ENCODE results near the gene ELAPOR1. TPM values are rescaled to one million over a fixed set of nuclear protein-coding genes. Genes with fewer than 3 reads are reported as not detected.
A peak's percentile ranks its signal among the peaks of the same experiment; 100 is the strongest.

ELAPOR1 gene
- total and polyA plus RNA-seq, 9 of the 15 experiments (the other 6 are each of a cell fraction or from before 2014, with no cell fraction given), result 0.07 to 1.2 (median 0.18) TPM

DNA sequence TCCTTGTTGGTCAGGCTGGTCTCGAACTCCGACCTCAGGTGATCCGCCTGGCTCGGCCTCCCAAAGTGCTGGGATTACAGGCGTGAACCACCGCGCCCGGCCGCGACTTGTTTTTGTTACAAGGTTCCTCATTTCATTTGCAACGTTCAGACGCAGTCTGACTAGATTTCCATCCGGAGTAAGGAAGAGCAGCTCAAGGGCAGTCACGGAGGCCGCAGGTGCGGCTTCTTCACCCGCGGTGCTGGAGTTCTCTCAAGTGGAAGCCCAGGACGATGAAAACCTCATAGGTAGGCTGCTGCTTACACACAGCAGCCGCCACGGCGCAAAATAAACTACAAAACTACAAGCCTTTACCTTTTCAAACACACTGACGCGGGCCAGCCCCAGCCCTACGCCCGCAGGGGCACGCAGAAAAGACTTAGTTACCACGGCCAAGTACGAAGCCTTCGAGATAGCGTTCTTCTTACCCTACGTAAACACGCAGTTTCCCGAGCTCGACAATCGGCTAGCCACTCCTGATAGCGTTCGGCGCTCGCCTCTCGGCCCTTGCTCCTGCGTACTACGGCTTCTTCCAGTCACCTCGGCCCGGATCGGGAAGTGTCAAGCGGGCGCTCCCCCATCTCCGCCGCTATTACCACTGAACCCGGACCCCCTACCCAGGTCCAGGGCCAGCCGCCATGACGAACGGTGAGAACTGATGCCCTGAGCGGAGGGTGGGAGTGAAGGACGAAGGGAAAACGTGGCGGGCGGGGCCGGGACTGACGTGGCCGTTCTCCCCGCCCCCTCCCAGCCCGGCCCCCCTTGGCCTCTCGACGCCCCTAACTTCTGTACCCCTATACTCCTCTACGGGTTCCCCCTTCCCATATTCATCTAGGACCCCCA is 23.5 kb upstream of the ELAPOR1 start, which contains the start of gene TMEM167B (continued):
- TF ChIP-seq, protein P1, sequence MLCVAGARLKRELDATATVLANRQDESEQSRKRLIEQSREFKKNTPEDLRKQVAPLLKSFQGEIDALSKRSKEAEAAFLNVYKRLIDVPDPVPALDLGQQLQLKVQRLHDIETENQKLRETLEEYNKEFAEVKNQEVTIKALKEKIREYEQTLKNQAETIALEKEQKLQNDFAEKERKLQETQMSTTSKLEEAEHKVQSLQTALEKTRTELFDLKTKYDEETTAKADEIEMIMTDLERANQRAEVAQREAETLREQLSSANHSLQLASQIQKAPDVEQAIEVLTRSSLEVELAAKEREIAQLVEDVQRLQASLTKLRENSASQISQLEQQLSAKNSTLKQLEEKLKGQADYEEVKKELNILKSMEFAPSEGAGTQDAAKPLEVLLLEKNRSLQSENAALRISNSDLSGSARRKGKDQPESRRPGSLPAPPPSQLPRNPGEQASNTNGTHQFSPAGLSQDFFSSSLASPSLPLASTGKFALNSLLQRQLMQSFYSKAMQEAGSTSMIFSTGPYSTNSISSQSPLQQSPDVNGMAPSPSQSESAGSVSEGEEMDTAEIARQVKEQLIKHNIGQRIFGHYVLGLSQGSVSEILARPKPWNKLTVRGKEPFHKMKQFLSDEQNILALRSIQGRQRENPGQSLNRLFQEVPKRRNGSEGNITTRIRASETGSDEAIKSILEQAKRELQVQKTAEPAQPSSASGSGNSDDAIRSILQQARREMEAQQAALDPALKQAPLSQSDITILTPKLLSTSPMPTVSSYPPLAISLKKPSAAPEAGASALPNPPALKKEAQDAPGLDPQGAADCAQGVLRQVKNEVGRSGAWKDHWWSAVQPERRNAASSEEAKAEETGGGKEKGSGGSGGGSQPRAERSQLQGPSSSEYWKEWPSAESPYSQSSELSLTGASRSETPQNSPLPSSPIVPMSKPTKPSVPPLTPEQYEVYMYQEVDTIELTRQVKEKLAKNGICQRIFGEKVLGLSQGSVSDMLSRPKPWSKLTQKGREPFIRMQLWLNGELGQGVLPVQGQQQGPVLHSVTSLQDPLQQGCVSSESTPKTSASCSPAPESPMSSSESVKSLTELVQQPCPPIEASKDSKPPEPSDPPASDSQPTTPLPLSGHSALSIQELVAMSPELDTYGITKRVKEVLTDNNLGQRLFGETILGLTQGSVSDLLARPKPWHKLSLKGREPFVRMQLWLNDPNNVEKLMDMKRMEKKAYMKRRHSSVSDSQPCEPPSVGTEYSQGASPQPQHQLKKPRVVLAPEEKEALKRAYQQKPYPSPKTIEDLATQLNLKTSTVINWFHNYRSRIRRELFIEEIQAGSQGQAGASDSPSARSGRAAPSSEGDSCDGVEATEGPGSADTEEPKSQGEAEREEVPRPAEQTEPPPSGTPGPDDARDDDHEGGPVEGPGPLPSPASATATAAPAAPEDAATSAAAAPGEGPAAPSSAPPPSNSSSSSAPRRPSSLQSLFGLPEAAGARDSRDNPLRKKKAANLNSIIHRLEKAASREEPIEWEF (CRISPR knock-in tag; IDR thresholded peaks at IDR 0.05), result peak; percentile 67; the same call in 1 of the 2 replicates
- TF ChIP-seq TRIM28 (IDR thresholded peaks at IDR 0.05), result peak; percentile 65
- TF ChIP-seq, protein P2, sequence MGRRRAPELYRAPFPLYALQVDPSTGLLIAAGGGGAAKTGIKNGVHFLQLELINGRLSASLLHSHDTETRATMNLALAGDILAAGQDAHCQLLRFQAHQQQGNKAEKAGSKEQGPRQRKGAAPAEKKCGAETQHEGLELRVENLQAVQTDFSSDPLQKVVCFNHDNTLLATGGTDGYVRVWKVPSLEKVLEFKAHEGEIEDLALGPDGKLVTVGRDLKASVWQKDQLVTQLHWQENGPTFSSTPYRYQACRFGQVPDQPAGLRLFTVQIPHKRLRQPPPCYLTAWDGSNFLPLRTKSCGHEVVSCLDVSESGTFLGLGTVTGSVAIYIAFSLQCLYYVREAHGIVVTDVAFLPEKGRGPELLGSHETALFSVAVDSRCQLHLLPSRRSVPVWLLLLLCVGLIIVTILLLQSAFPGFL (CRISPR knock-in tag; IDR thresholded peaks at IDR 0.05), result 0 out of 2 replicates have a peak, but pooled peaks have one; percentile 83
- peak; percentile 41; the same call in 1 of the 2 replicates for TF ChIP-seq CHD2 (IDR thresholded peaks at IDR 0.05; ENCODE audit: low read depth, low read length)
- TF ChIP-seq NFE2 (IDR thresholded peaks at IDR 0.05; ENCODE audit: low read depth), result peak; percentile 53
- TF ChIP-seq, protein P3, sequence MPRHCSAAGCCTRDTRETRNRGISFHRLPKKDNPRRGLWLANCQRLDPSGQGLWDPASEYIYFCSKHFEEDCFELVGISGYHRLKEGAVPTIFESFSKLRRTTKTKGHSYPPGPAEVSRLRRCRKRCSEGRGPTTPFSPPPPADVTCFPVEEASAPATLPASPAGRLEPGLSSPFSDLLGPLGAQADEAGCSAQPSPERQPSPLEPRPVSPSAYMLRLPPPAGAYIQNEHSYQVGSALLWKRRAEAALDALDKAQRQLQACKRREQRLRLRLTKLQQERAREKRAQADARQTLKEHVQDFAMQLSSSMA (CRISPR knock-in tag; IDR thresholded peaks at IDR 0.05), result no peak
- TF ChIP-seq ZNF583 (CRISPR knock-in tag; IDR thresholded peaks at IDR 0.05), result peak; percentile 77; the same call in 1 of the 2 replicates
- TF ChIP-seq, protein P4, sequence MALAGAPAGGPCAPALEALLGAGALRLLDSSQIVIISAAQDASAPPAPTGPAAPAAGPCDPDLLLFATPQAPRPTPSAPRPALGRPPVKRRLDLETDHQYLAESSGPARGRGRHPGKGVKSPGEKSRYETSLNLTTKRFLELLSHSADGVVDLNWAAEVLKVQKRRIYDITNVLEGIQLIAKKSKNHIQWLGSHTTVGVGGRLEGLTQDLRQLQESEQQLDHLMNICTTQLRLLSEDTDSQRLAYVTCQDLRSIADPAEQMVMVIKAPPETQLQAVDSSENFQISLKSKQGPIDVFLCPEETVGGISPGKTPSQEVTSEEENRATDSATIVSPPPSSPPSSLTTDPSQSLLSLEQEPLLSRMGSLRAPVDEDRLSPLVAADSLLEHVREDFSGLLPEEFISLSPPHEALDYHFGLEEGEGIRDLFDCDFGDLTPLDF (CRISPR knock-in tag; IDR thresholded peaks at IDR 0.05), result peak; percentile 81
- TF ChIP-seq, protein P5, sequence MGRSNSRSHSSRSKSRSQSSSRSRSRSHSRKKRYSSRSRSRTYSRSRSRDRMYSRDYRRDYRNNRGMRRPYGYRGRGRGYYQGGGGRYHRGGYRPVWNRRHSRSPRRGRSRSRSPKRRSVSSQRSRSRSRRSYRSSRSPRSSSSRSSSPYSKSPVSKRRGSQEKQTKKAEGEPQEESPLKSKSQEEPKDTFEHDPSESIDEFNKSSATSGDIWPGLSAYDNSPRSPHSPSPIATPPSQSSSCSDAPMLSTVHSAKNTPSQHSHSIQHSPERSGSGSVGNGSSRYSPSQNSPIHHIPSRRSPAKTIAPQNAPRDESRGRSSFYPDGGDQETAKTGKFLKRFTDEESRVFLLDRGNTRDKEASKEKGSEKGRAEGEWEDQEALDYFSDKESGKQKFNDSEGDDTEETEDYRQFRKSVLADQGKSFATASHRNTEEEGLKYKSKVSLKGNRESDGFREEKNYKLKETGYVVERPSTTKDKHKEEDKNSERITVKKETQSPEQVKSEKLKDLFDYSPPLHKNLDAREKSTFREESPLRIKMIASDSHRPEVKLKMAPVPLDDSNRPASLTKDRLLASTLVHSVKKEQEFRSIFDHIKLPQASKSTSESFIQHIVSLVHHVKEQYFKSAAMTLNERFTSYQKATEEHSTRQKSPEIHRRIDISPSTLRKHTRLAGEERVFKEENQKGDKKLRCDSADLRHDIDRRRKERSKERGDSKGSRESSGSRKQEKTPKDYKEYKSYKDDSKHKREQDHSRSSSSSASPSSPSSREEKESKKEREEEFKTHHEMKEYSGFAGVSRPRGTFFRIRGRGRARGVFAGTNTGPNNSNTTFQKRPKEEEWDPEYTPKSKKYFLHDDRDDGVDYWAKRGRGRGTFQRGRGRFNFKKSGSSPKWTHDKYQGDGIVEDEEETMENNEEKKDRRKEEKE (IDR thresholded peaks at IDR 0.05; ENCODE audit: borderline replicate concordance in 1 of 2, control insufficient read depth in 1 of 2, low read depth in 2 of 2, low read length in 1 of 2), result 0 out of 4 replicates have a peak, but pooled peaks of 1 of the 2 experiments have one; percentile 61
- 0 out of 2 replicates have a peak, but pooled peaks have one; percentile 21 for TF ChIP-seq ZNF830 (CRISPR knock-in tag; IDR thresholded peaks at IDR 0.05)
- no peak for TF ChIP-seq ETV1 (tag; conservative IDR thresholded peaks at IDR 0.05; ENCODE audit: low read depth)
- peak; percentile 14 for TF ChIP-seq KDM2B (CRISPR knock-in tag; IDR thresholded peaks at IDR 0.05)
- TF ChIP-seq ZFX (CRISPR knock-in tag; IDR thresholded peaks at IDR 0.05), result peak; percentile 97
- TF ChIP-seq BACH1 (tag; IDR thresholded peaks at IDR 0.05), result peak; percentile 31; the same call in 1 of the 2 replicates
- peak in 1 of 2 experiments; percentile 31; a peak in 1 of 4 replicates for TF ChIP-seq CSDE1 (IDR thresholded peaks at IDR 0.05)

Measured in K562 (cell line).